GM21737 (cell line): ENCODE measurements around the gene GDF2.

Experiments
- ATAC-seq: cut with Tn5 transposase; IDR thresholded peaks from one replicate; pipeline ENCODE4 v1.9.1; 2021; ENCODE audit warnings: mild to moderate bottlenecking, moderate library complexity; ENCODE audit not compliant: unreplicated experiment

Gene GDF2

DNA sequence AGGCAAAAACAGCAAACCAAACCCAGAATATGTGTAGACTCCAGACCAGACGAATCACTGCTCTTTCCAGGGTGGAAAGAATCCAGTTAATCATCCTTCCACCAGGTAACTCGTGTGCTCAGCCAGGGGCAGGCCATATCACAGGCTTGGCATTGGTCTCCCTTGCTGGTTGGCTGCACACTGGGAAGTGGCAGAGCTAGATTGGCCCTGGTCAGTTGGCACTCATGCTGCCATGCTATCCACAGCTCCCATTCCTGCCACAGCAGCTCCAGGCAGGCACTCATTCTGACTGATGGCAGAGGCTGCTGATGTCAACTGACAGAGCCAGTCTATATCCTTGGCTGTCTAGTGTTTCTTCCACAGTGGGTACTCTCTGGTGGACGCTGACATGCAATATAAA lies 31.9 kb upstream of the GDF2 start:
- ATAC-seq, result no peak

DNA sequence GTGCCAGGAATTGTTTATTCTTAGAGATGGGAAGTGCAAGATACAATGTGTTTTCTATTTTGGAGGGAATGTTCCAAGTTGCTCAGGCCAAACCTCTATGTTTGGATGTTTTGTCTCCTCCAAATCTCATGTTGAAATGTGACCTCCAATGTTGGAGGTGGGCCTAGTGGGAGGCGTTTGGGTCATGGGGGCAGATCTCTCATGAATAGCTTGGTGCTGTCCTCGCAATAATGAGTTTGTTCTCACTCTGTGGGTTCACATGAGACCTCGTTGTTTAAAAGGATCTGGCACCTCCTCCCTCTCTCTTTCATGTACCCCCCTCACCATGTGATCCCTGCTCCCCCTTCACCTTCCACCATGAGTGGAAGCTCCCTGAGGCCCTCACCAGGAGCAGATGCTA lies 30.6 kb upstream of the GDF2 start:
- no peak for ATAC-seq

- no peak for ATAC-seq
Measured at GRCh38 chr10:47294057-47294456, 28.2 kb upstream of the GDF2 start.

GRCh38 chr10:47294501-47294900 lies 27.8 kb upstream of the GDF2 start:
- ATAC-seq, result no peak

GRCh38 chr10:47295411-47295810 lies 26.8 kb upstream of the GDF2 start:
- no peak for ATAC-seq

- ATAC-seq, result no peak
Measured at GRCh38 chr10:47296156-47296894, 25.9 kb upstream of the GDF2 start.

DNA sequence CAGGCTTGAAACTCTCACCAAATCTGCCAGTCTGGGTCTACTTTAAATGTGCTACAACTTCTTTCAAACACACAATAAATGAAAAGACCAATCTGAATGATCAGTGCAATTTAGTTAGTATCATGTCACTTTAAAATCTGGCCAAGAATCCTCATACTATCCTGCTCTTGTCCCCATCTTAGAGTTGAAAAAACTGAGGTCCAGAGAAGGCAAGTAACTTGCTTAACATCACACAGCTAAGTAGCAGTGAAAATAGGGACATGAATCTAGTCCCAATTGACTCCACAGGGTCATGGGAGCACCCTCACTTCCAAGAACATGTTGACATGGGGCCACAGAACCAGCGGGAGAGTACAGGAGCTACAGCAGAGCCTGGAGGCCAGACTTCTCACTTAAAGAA lies 25.3 kb upstream of the GDF2 start:
- ATAC-seq, result no peak

DNA sequence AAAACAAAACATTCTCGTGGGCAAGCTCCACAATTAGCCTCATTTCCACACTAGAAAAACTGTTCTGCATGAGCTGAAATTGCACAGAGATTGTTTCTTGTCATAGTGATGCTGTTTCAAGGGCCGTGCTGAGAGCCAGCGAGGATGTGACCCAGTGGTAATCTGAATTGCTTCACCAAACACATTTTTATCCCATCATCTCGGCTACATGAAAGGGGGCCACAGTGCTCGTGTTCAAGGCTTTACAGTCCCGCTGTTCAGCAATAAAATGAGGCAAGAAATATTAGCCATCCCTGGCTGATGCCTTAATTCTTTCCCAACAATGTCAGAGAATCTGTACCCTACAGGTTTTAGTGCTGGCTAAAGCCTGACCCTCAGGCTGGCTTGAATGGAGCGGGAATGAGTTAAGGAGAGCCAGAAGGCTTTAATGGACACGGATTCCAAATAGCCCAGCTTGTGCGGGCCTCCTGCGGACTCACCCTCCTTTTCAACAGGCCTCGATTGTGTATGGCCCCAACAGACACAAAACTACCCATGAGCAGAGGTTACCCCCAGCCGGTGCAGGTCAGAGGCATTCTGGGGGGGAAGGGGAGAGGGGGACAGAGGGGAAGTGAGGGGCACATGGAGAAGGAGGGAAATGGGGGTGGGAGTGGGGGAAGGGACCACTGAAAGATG lies 24.3 kb upstream of the GDF2 start:
- no peak for ATAC-seq

DNA sequence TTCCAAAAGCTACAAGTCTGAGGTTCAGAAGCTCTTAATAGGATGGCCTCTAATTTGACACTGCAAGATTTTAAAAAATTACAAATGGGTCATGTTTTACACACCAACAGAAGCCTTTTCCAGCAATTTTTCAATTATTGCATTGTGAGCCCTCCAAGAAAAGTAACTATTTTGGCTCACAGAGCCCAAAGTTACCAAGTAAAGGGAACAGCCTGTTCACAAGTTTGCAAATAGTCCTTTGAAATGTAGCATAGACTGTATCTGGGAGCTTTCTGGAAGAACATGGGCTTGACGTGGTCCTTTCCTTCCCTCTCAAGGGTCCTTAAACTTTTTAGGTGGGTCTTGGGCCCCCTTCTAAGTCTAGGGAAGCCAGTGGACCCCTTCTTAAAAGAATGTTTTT lies 23.5 kb upstream of the GDF2 start:
- no peak for ATAC-seq

DNA sequence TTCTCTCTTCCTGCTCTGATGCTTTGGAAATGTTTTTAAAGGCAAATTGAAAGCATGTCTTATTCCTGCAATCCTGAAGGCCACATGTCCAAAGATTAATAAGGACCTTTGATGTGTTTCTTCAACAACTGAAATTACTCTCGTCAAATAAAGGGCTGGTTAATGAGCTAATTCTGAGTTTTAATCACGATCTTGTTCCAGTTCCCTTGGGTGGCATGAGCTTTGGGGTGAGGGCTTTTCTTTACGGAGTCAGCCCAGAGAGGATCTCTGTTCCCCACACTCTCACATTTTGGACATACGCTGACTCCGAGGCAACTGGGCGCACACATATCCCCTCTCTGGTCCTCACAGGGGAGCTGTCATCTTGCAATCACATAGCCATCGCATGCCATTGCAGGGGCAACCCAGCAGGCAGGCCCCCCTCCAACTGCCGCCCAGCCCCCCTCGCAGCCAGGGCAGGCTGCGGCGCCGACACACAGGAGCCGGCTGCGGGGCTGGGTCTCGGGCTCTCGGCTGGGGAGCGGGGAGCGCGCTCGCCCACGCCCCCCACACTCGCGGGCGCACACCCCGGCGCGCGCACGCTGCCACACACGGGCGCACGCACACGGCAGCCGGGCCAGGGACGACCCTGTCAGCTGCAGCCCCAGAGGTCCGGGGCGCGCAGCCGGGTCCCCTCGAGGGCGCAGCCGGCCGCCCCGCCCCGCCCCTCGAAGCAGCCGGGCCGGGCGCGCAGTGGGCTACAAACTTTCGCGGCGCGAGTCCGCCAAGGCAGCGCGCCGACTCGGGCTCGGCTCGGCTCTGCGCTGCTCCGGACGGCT lies 22.4 kb upstream of the GDF2 start, which contains the start of gene GDF10:
Gene GDF10, plus strand, starts transcription at position 587 of the 818 bp plus-strand sequence. CDS start 455 bp downstream, outside the sequence.
- ATAC-seq, result no peak

GRCh38 chr10:47300429-47300931 lies 21.8 kb upstream of the GDF2 start:
- no peak for ATAC-seq

DNA sequence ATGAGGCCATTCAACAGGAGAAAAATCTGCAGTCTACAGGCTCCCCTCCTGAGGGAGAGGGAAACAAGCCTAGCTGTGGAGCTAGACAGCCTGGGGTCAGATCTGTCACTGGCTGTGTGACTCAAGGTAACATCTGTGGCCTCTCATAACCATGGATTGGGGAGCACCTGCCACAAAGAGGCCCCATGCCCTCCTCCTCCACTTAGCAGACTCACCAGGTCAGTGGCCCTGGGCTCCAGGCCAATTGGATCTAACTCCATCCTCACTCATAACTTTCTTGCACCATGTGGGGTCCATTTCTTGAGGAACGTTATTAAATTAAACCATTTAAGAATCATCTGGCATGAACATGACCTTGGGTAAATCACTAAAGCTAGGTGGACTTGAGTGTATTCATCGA lies 20.4 kb upstream of the GDF2 start:
- no peak for ATAC-seq

DNA sequence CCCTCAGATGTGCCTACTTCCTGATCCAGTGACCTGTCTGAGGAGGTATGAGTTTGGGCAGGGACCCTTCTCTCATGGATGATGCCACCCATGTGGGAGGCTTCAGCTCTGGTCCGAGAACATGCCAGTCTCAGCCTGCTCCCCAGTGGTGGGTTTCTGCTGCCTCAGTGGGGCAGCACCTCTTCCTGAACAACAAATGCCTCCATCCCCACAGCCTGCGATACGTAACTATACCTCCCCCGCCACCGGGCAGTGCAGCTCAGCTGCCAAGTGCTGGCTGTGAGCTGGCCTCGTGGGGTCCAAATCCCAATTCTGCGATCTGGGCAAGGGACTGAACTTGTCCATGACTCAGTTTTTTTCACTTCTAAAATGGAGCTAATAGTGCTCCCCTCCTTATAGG lies 19.1 kb upstream of the GDF2 start:
- no peak for ATAC-seq

- no peak for ATAC-seq
Measured at GRCh38 chr10:47303866-47304265, 18.4 kb upstream of the GDF2 start.

DNA sequence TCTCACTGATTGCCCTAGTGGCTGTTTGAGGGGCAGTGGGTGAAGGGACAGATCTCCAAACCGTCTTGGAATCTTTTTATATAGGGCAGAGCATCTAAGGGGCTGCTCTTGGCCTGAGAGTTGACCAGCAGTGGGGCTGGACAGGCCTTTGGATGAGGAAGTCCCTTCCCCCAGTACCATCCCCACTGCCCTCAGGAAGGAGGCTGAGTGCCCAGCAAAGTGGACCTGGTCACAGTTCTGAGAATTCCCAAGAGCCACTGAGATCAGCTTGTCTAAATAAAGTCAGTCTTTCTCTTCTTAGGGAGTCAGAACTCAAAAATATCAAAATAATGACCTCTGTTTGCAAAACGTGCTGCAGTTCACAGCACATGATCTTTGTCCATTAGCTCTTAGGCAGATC lies 16.7 kb upstream of the GDF2 start:
- no peak for ATAC-seq

DNA sequence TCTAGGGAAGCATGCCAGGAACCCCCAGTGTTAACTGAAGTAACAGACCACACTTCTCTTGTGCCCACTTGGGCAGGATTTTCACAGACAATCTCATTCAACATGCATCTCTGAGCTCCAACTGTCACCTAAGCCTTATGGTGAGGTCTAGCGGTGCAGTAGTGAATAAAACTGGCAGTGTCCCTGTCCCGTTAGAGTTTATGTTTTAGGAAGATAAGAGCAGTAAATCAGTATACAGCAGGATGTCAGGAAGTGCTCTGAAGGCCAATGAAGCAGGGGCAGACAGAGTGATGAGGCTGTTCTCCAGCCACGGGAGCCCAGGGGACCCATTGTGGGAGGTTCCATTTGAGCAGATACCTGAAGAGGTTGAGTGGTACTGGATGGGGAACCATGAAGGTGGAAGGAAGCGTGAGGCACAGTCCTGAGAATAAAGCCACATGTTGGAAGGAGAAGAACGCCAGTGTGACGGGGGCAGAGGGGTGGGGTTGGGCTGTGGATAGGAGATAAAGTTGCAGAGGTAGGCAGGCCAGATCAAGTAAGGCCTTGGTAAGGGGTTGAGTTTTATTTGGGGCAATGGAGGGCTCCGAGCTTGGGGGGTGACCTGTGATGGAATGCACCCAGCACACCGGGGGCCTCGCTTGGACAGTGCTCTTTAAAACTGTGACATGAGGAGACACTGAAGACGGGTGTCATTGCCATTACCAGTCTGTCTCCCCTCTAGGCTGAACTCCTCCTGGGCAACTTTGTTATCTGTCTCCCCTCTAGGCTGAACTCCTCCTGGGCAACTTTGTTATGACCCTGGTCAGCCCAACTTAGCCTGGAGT lies 15.7 kb upstream of the GDF2 start:
- no peak for ATAC-seq

GRCh38 chr10:47307381-47307780 lies 14.9 kb upstream of the GDF2 start:
- ATAC-seq, result no peak

DNA sequence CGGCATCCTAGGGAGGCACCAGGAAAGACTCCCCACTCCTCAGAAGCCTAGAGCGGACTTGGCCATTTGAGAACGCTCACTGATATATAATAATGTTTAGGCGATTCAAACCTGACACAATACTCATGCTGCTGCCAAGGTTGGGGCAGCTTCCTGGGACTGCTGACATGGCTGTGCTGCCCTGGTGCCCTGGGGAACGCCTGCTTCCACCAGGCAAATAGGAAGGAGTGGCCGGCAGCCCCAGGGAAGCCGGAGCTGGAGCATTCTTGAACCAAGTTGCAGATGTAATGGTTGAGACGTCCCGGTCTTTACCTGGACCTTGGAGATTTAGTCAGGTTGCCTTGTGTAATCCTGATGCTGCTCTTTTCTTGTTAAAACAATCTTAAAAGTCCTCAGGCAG lies 13.5 kb upstream of the GDF2 start:
- ATAC-seq, result no peak

GRCh38 chr10:47309408-47310089 lies 12.7 kb upstream of the GDF2 start:
- no peak for ATAC-seq

- no peak for ATAC-seq
Measured at GRCh38 chr10:47310090-47310505, 12.2 kb upstream of the GDF2 start.
